Ovary (tissue), 3 donors: Measurements from ENCODE around the gene RAPGEF6.

Experiments
- CTCF ChIP-seq, 3 donors: fragments of 450-650 bp in 2 of 3; fragments of 200-600 bp in 1 of 3; IDR thresholded peaks; one replicate each; pipeline versions ENCODE4 v1.5.1 to v1.8.0; 2016 to 2022; ENCODE audit warnings: antibody characterized with exemption in 3 of 3, mild to moderate bottlenecking in 1 of 3
- POLR2A ChIP-seq: fragments of 450-650 bp; IDR thresholded peaks from one replicate; pipeline ENCODE4 v1.6.1; 2017; ENCODE audit warnings: antibody characterized with exemption, mild to moderate bottlenecking, moderate library complexity
- donor health status: DM: no; HTN: no; CAD: no.

- no peak for TF ChIP-seq CTCF (IDR thresholded peaks at IDR 0.05)
- TF ChIP-seq POLR2A = no peak
Observed at GRCh38 chr5:131389096-131389868, 245.7 kb downstream of the RAPGEF6 start.
